CD14-positive monocyte (primary cell): Measurements from ENCODE around the gene RNF149. TPM values are rescaled to one million over a fixed set of nuclear protein-coding genes. Genes with fewer than 3 reads are reported as not detected.

Source experiments
- DNase-seq, 3 donors: peaks; one replicate each; pipeline ENCODE4 v3.0.0-alpha.2; 2011 to 2022
- H2AFZ ChIP-seq: 2 replicates; pipeline ENCODE4 v1.6.0; 2012; ENCODE audit warnings: mild to moderate bottlenecking, low read depth, low read length, inconsistent platforms; ENCODE audit not compliant: insufficient read depth, poor library complexity, severe bottlenecking
- H3K27ac ChIP-seq, 2 donors: 1 replicate in 1 of 2; 2 replicates in 1 of 2; pipeline ENCODE4 v1.5.1; 2012 to 2013; ENCODE audit warnings: low read length in 2 of 2, control low read depth in 1 of 2, inconsistent platforms in 1 of 2, low read depth in 1 of 2, mild to moderate bottlenecking in 1 of 2
- H3K27me3 ChIP-seq, 2 donors: one replicate each; pipeline versions ENCODE4 v1.6.0 to v1.6.1; 2011 to 2013; ENCODE audit warnings: low read length in 2 of 2; ENCODE audit not compliant: control insufficient read depth in 2 of 2, insufficient read depth in 2 of 2
- H3K36me3 ChIP-seq, 2 donors: replicated peaks in 1 of 2; 1 replicate in 1 of 2; 2 replicates in 1 of 2; pipeline versions ENCODE4 v1.5.1 to v1.6.1; 2012 to 2013; ENCODE audit warnings: low read length in 2 of 2, control low read depth in 1 of 2, inconsistent platforms in 1 of 2, mild to moderate bottlenecking in 1 of 2; ENCODE audit not compliant: insufficient read depth in 2 of 2, control insufficient read depth in 1 of 2
- H3K4me1 ChIP-seq, 2 donors: 1 replicate in 1 of 2; 2 replicates in 1 of 2; pipeline versions ENCODE4 v1.5.1 to v1.6.1; 2012 to 2013; ENCODE audit warnings: low read length in 2 of 2, control low read depth in 1 of 2, inconsistent platforms in 1 of 2, mild to moderate bottlenecking in 1 of 2, moderate library complexity in 1 of 2; ENCODE audit not compliant: insufficient read depth in 2 of 2, control insufficient read depth in 1 of 2
- H3K4me2 ChIP-seq: replicated peaks from 2 replicates; pipeline ENCODE3; 2012; ENCODE audit warnings: low read length, moderate library complexity, mild to moderate bottlenecking; ENCODE audit not compliant: poor library complexity, severe bottlenecking; ENCODE audit errors: extremely low read depth
- H3K4me3 ChIP-seq, 3 experiments: fragments of 200-600 bp in 1 of 3; sonication (generic) in 1 of 3; replicated peaks in 1 of 3; 1 replicate in 2 of 3; 2 replicates in 1 of 3; pipeline ENCODE4 v1.5.1; 2011 to 2013; ENCODE audit warnings: low read length in 3 of 3, mild to moderate bottlenecking in 3 of 3, control low read depth in 2 of 3, low read depth in 2 of 3, inconsistent platforms in 1 of 3, moderate library complexity in 1 of 3
- H3K79me2 ChIP-seq: 2 replicates; pipeline ENCODE4 v1.6.0; 2012; ENCODE audit warnings: mild to moderate bottlenecking, control low read depth, inconsistent platforms, low read length, moderate library complexity; ENCODE audit not compliant: insufficient read depth
- H3K9ac ChIP-seq: 2 replicates; pipeline ENCODE4 v1.6.0; 2017; ENCODE audit warnings: low read length, mild to moderate bottlenecking; ENCODE audit not compliant: insufficient read depth, poor library complexity, severe bottlenecking
- H3K9me3 ChIP-seq, 2 donors: replicated peaks in 1 of 2; 1 replicate in 1 of 2; 2 replicates in 1 of 2; pipeline versions ENCODE4 v1.5.1 to v1.6.1; 2012 to 2013; ENCODE audit warnings: low read length in 2 of 2, control low read depth in 1 of 2; ENCODE audit not compliant: control insufficient read depth in 1 of 2, insufficient read depth in 1 of 2
- H4K20me1 ChIP-seq: 2 replicates; pipeline ENCODE4 v1.6.0; 2012; ENCODE audit warnings: mild to moderate bottlenecking, low read length, control low read depth, moderate library complexity; ENCODE audit not compliant: insufficient read depth
- H3K27ac Mint-ChIP-seq, 7 donors: one replicate each; pipeline ENCODE4 v1.8.0; 2020; ENCODE audit warnings: mild to moderate bottlenecking in 7 of 7, mixed read lengths in 7 of 7, moderate library complexity in 6 of 7, inconsistent platforms in 2 of 7
- H3K27me3 Mint-ChIP-seq, 3 donors: one replicate each; pipeline ENCODE4 v1.8.0; 2021 to 2022; ENCODE audit warnings: low read depth in 3 of 3, mild to moderate bottlenecking in 3 of 3, mixed read lengths in 3 of 3, moderate library complexity in 3 of 3, inconsistent platforms in 1 of 3
- H3K36me3 Mint-ChIP-seq, 2 donors: one replicate each; pipeline ENCODE4 v1.8.0; 2020; ENCODE audit warnings: mixed read lengths in 2 of 2, inconsistent platforms in 1 of 2, mild to moderate bottlenecking in 1 of 2
- H3K4me1 Mint-ChIP-seq: one replicate; pipeline ENCODE4 v1.8.0; 2020; ENCODE audit warnings: mild to moderate bottlenecking, mixed read lengths
- H3K4me3 Mint-ChIP-seq, 2 donors: one replicate each; pipeline ENCODE4 v1.8.0; 2020; ENCODE audit warnings: mild to moderate bottlenecking in 2 of 2, mixed read lengths in 2 of 2, moderate library complexity in 1 of 2
- H3K9me3 Mint-ChIP-seq, 7 donors: one replicate each; pipeline ENCODE4 v1.8.0; 2020 to 2022; ENCODE audit warnings: mixed read lengths in 7 of 7, mild to moderate bottlenecking in 6 of 7, moderate library complexity in 6 of 7, inconsistent platforms in 2 of 7
- WGBS: methylation state at CpG from one replicate; pipeline ENCODE4 v1.1.5; 2013; ENCODE audit warnings: missing lambda C conversion rate; ENCODE audit not compliant: insufficient coverage; 5-methylcytosine and 5-hydroxymethylcytosine counted together
- intact Hi-C, 2 donors: fragments of 100-400 bp; cut with micrococcal nuclease; formaldehyde crosslinking; loops; one replicate each; pipeline versions ENCODE4 v1.15.0 to v1.15.1; 2023
- polyA plus RNA-seq, 3 donors: library from polyadenylated mRNA; depleted of rRNA in 1 of 3; unstranded in 2 of 3; stranded (reverse) in 1 of 3; fragments of 300-500 nt in 2 of 3; fragments of >200 nt in 1 of 3; fragmentation: Illumina TruSeq in 2 of 3; gene quantifications; 1 replicate in 2 of 3; 2 replicates in 1 of 3; pipeline ENCODE4 v1.2.3, GENCODE V29; 2012 to 2021
- TF ChIP-seq, protein P1 (sequence below): fragments of 200-600 bp; IDR thresholded peaks from one replicate; pipeline ENCODE4 v1.8.0; 2022; ENCODE audit warnings: antibody characterized with exemption, mild to moderate bottlenecking

RNF149 gene
- polyA plus RNA-seq, 3 donors = 112 to 148 (median 141) TPM

DNA sequence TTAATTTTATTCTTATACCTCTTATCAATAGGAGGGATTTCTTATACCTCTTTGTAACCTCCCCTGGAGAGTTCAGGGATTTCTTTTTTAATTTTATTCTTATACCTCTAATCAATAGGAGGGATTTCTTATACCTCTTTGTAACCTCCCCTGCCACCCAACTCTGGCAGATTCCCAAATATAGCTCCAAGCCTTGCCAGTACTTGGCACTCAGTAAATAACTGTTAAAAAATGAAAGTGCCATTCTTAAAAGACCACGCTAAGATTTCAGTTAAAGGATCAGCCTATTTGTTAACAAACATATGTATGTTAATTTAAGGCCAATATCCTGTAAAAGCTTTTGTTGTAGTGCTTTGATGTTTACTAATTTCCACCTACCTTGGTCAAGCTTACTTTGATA lies 4.8 kb downstream of the RNF149 start:
- Histone ChIP-seq H4K20me1 (peaks cover 93% of the 10 kb centered on the region), H3K27me3 (no peaks in the 10 kb centered on the region), H2AFZ (no peak overlapping the region), H3K4me2 (peak overlapping the region; percentile 54), H3K4me3 (peak overlapping the region in 1 of 3 experiments; percentile 98), H3K4me1 (peaks cover 61 to 76% of the 10 kb centered on the region in 2 donors), H3K27ac (peak overlapping the region in 1 of 2 donors; percentile 28), H3K36me3 (peaks cover 34 to 73% of the 10 kb centered on the region in 2 donors), H3K79me2 (peaks cover 97% of the 10 kb centered on the region), H3K9me3 (no peaks in the 10 kb centered on the region), H3K9ac (no peak overlapping the region)
- peaks cover 73% of the 10 kb centered on the region for H3K4me1 Mint-ChIP-seq
- intact Hi-C loops = no loop called here
- peaks cover 0 to 2% (median 0%) of the 10 kb centered on the region in 3 donors for H3K27me3 Mint-ChIP-seq
- peak overlapping the region in 2 of 7 donors; percentile 11 to 42 for H3K27ac Mint-ChIP-seq
- no peaks in the 10 kb centered on the region for H3K9me3 Mint-ChIP-seq
- no peak for DNase-seq
- TF ChIP-seq, protein P1, sequence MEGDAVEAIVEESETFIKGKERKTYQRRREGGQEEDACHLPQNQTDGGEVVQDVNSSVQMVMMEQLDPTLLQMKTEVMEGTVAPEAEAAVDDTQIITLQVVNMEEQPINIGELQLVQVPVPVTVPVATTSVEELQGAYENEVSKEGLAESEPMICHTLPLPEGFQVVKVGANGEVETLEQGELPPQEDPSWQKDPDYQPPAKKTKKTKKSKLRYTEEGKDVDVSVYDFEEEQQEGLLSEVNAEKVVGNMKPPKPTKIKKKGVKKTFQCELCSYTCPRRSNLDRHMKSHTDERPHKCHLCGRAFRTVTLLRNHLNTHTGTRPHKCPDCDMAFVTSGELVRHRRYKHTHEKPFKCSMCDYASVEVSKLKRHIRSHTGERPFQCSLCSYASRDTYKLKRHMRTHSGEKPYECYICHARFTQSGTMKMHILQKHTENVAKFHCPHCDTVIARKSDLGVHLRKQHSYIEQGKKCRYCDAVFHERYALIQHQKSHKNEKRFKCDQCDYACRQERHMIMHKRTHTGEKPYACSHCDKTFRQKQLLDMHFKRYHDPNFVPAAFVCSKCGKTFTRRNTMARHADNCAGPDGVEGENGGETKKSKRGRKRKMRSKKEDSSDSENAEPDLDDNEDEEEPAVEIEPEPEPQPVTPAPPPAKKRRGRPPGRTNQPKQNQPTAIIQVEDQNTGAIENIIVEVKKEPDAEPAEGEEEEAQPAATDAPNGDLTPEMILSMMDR = no peak
- peak overlapping the region in 1 of 2 donors; percentile 60 for H3K4me3 Mint-ChIP-seq
- WGBS = no CpG with 5 or more reads among the region's 1 CpG
- H3K36me3 Mint-ChIP-seq = peaks cover 56 to 77% of the 10 kb centered on the region in 2 donors

DNA sequence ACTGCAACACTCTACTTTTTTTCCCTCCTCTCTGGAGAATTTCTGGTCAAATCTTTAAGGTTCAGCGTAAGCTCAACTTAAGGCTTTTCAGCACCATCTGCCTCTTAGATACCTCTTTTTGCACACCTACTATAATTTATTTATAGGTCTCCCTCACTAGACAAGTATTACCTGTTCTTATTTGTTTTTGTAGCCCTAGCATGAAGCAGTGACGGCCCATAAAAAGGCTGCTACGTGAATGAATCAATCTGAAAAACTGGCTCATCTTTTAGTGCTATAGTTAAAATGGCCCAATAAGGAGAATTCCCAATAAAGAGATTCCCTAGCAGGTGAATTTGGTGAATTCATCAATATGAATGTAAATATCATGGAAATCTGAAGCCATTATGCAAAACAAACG lies 6.5 kb downstream of the RNF149 start:
- TF ChIP-seq, protein P1 = no peak
- DNase-seq = no peak
- Histone ChIP-seq H3K27ac (no peak overlapping the region), H3K4me2 (no peak overlapping the region), H2AFZ (no peak overlapping the region), H3K4me1 (peaks cover 61 to 76% of the 10 kb centered on the region in 2 donors), H3K27me3 (no peaks in the 10 kb centered on the region), H3K9ac (no peak overlapping the region), H3K4me3 (no peak overlapping the region), H3K79me2 (peaks cover 100% of the 10 kb centered on the region), H3K9me3 (no peaks in the 10 kb centered on the region), H4K20me1 (peaks cover 98% of the 10 kb centered on the region), H3K36me3 (peaks cover 34 to 88% of the 10 kb centered on the region in 2 donors)
- no peak overlapping the region for H3K4me3 Mint-ChIP-seq
- no CpG with 5 or more reads among the region's 4 CpGs for WGBS
- intact Hi-C loops = no loop called here
- peaks cover 0 to 2% (median 0%) of the 10 kb centered on the region in 3 donors for H3K27me3 Mint-ChIP-seq
- H3K27ac Mint-ChIP-seq = no peak overlapping the region
- H3K36me3 Mint-ChIP-seq = peaks cover 63 to 81% of the 10 kb centered on the region in 2 donors
- H3K4me1 Mint-ChIP-seq = peaks cover 84% of the 10 kb centered on the region
- H3K9me3 Mint-ChIP-seq = no peaks in the 10 kb centered on the region
